Neutrophil (primary cell): ENCODE results near the gene IER3IP1.

Experiments used
- H3K27ac ChIP-seq: fragments of 200-600 bp; sonication (generic); 2 replicates; pipeline ENCODE4 v1.5.1; 2016; ENCODE audit warnings: mild to moderate bottlenecking, moderate library complexity
- H3K27me3 ChIP-seq: fragments of 200-600 bp; sonication (generic); 2 replicates; pipeline ENCODE4 v1.6.0; 2016; ENCODE audit warnings: mild to moderate bottlenecking
- H3K36me3 ChIP-seq: fragments of 200-600 bp; sonication (generic); 2 replicates; pipeline ENCODE4 v1.5.1; 2017
- H3K4me1 ChIP-seq, 2 experiments: fragments of 200-600 bp in 1 of 2; sonication (generic) in 1 of 2; 1 replicate in 1 of 2; 2 replicates in 1 of 2; pipeline versions ENCODE4 v1.5.1 to v1.6.1; 2013 to 2016; ENCODE audit warnings: low read depth in 1 of 2, low read length in 1 of 2, mild to moderate bottlenecking in 1 of 2, moderate library complexity in 1 of 2; ENCODE audit not compliant: control insufficient read depth in 1 of 2, insufficient read depth in 1 of 2
- H3K4me3 ChIP-seq, 2 experiments: fragments of 200-600 bp in 1 of 2; sonication (generic) in 1 of 2; 1 replicate in 1 of 2; 2 replicates in 1 of 2; pipeline ENCODE4 v1.5.1; 2013 to 2016; ENCODE audit warnings: low read depth in 1 of 2, low read length in 1 of 2, mild to moderate bottlenecking in 1 of 2, moderate library complexity in 1 of 2
- H3K9me3 ChIP-seq: fragments of 200-600 bp; sonication (generic); 2 replicates; pipeline ENCODE4 v1.5.1; 2016
- CTCF ChIP-seq: fragments of 200-600 bp; sonication (generic); IDR thresholded peaks from 2 replicates; pipeline ENCODE4 v1.5.1; 2016; ENCODE audit warnings: antibody characterized with exemption

The IER3IP1 gene

GRCh38 chr18:47143899-47144485 lies 32.2 kb downstream of the IER3IP1 start:
- no peaks in the 10 kb centered on the region for H3K27me3 ChIP-seq

GRCh38 chr18:47143153-47143552 lies 33.0 kb downstream of the IER3IP1 start:
- no peak for TF ChIP-seq CTCF
- Histone ChIP-seq H3K9me3 (no peaks in the 10 kb centered on the region), H3K27ac (no peak overlapping the region), H3K36me3 (no peaks in the 10 kb centered on the region), H3K4me1 (no peaks in the 10 kb centered on the region), H3K27me3 (no peaks in the 10 kb centered on the region), H3K4me3 (no peak overlapping the region)

More at GRCh38 chr18:47143899-47144485, 32.2 kb downstream of the IER3IP1 start:
- no peak overlapping the region for H3K4me3 ChIP-seq
- TF ChIP-seq CTCF: no peak
- no peaks in the 10 kb centered on the region for H3K36me3 ChIP-seq
- H3K9me3 ChIP-seq: no peaks in the 10 kb centered on the region
- H3K27ac ChIP-seq: no peak overlapping the region
- no peaks in the 10 kb centered on the region for H3K4me1 ChIP-seq

GRCh38 chr18:47141289-47141688 lies 34.9 kb downstream of the IER3IP1 start:
- no peak for TF ChIP-seq CTCF
- H3K4me1 ChIP-seq: no peaks in the 10 kb centered on the region
- no peak overlapping the region for H3K27ac ChIP-seq
- H3K27me3 ChIP-seq: no peaks in the 10 kb centered on the region
- no peak overlapping the region for H3K4me3 ChIP-seq
- H3K9me3 ChIP-seq: no peaks in the 10 kb centered on the region
- peaks cover under 1% of the 10 kb centered on the region for H3K36me3 ChIP-seq

GRCh38 chr18:47121146-47121545 lies 55.0 kb downstream of the IER3IP1 start:
- Histone ChIP-seq H3K4me1 (peaks cover 0 to 14% of the 10 kb centered on the region in 2 experiments), H3K4me3 (no peak overlapping the region), H3K27me3 (no peaks in the 10 kb centered on the region), H3K9me3 (no peaks in the 10 kb centered on the region), H3K36me3 (peaks cover 5% of the 10 kb centered on the region), H3K27ac (no peak overlapping the region)
- no peak for TF ChIP-seq CTCF

DNA sequence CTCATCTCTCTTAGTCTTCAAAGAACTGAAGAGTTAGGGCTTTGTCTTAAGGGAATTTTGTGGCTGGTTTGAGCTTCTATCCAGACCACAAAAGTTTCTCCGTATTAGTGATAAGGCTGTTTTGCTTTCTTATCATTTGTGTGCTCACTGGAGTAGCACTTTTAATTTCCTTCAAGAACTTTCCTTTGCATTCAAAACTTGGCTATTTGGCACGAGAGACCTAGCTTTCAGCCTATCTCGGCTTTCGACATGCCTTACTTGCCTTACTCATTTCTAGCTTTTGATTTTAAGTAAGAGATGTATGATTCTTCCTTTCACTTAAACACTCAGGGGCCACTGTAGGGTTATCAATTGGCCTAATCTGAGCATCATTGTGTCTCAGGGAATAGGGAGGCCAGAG lies 55.7 kb downstream of the IER3IP1 start:
- Histone ChIP-seq H3K27ac (no peak overlapping the region), H3K4me3 (no peak overlapping the region), H3K4me1 (peaks cover 0 to 14% of the 10 kb centered on the region in 2 experiments), H3K36me3 (peaks cover 5% of the 10 kb centered on the region), H3K9me3 (no peaks in the 10 kb centered on the region), H3K27me3 (no peaks in the 10 kb centered on the region)
- TF ChIP-seq CTCF: no peak
